D721Med (cell line): Measurements from ENCODE around the gene SEBOX.

Experiments used
- DNase-seq: peaks from one replicate; pipeline ENCODE4 v3.0.0; 2011; ENCODE audit warnings: low spot score; ENCODE audit not compliant: insufficient read length
- FAIRE-seq: peaks from 2 replicates; lab custom pipeline; 2011; peaks lifted over from hg19 to GRCh38; lab: Jason Lieb, UNC
- CTCF ChIP-seq: IDR thresholded peaks from 2 replicates; pipeline ENCODE4 v1.5.1; 2012; ENCODE audit warnings: mild to moderate bottlenecking, control low read depth; ENCODE audit not compliant: insufficient read depth; ENCODE audit errors: missing control alignments

SEBOX gene

GRCh38 chr17:28334666-28335200 is 30.3 kb downstream of the SEBOX start:
- FAIRE-seq = no peak
- no peak for TF ChIP-seq CTCF
- DNase-seq = no peak

GRCh38 chr17:28334171-28334570 is 30.8 kb downstream of the SEBOX start:
- DNase-seq = no peak
- FAIRE-seq = no peak

GRCh38 chr17:28333083-28333746 is 31.8 kb downstream of the SEBOX start:
- TF ChIP-seq CTCF = no peak
- FAIRE-seq (no peak), DNase-seq (no peak)

More at GRCh38 chr17:28334171-28334570, 30.8 kb downstream of the SEBOX start:
- TF ChIP-seq CTCF = no peak

GRCh38 chr17:28331891-28332420 is 33.0 kb downstream of the SEBOX start:
- no peak for TF ChIP-seq CTCF
- no peak for FAIRE-seq
- DNase-seq = no peak

- FAIRE-seq = no peak
- DNase-seq = no peak
- TF ChIP-seq CTCF = no peak
These were observed 34.3 kb downstream of the SEBOX start for GRCh38 chr17:28330671-28331070.

GRCh38 chr17:28328325-28328724 is 36.7 kb downstream of the SEBOX start:
- DNase-seq (no peak), FAIRE-seq (no peak)
- no peak for TF ChIP-seq CTCF

GRCh38 chr17:28327709-28328108 is 37.3 kb downstream of the SEBOX start:
- no peak for DNase-seq
- TF ChIP-seq CTCF = peak; percentile 40
- FAIRE-seq = peak; percentile 56
